GM21360 (cell line): ENCODE measurements around the gene PCSK6.

Experiments
- ATAC-seq: cut with Tn5 transposase; IDR thresholded peaks from one replicate; pipeline ENCODE4 v1.9.1; 2021; ENCODE audit warnings: mild to moderate bottlenecking, moderate library complexity; ENCODE audit not compliant: unreplicated experiment

The PCSK6 gene

DNA sequence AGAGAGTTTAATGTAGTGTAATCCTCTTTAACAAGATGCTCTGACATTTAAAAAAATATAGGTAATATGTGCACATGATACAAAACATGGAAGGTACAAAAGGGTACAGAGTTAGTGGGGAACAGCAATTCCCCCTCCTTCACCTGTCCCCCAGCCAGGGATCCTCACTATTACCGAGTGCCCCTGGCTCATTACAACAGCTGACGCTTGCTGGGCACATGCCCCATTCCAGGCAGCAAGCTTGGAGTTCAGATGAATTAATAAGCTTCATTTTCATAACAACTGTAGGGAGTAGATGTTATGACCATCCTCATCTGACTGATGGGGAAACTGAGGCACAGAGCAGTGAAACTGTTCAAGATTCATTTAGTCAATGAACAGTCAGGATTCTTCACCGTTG is 41.2 kb downstream of the PCSK6 start:
- ATAC-seq, result no peak

DNA sequence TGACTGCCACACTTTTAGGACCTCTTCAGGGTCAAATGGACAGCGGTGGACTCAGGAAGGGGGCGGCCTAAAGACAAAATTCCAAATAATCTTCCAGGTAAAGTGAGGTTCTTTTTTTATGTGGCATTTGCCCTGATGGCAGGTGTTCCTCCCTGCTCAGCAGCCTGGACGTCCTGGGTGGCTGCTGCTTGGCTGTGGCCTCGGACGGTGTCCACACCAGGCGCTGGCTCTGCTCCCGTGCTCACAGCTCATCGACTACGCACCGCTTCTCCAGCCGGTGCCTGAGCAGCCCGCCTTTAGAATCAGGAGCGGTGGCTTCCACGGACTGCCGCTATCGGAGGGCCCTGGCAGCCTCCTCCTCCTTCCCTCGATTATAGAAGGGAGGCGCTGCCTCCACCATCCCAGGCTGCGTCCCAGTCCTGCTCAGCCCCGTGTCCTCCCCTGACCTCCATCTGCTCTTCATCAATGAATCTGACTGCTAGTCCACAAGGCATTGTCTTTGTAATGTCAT is 41.9 kb downstream of the PCSK6 start:
- no peak for ATAC-seq

DNA sequence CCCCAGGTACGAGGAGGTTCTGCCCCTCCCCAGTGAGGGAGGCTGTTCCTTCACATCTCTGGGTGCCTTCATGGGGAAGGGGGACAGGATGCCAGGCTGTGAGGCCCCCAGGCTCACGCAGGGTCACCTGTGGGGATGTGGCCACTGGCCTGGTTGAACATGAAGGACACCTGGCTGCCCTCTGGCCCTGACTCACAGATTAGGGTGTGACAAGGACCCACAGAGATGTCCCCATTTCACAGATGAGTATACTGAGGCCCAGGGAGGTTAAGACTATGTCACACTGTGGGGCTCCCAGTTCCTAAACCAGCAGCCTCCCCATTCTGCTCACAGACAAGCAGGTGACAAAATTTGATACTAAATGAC is 42.4 kb downstream of the PCSK6 start:
- no peak for ATAC-seq

DNA sequence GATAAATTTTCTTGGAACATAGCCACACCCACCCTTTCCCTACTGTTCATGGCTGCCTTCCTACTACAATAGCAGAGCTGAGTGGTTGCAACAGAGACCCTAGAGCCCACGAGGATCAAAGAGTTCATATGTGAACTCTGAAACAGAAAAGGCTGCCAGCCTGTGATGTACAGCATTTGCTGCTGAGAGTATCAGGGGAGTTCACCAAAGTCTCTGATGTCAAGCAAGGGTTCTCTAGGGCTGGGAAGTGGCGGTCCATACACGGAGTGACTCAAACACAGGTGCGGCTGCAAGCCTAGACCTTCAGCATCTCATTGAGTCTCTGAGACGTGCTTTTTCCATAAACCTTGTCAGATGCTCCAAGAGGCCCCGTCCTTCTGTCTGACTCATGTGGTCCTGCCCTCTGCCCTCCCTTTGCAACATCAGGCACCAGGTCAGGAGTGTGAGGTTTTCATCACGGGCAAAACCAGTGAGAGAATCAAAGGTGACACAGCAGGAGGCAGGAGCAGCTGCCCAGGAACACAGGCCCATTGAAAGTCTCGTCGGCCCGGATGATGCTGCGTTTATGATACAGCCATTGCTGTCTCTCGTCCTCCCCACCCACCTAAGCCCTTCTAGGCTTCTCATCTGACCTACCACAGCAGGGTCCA is 42.9 kb downstream of the PCSK6 start:
- ATAC-seq, result no peak

DNA sequence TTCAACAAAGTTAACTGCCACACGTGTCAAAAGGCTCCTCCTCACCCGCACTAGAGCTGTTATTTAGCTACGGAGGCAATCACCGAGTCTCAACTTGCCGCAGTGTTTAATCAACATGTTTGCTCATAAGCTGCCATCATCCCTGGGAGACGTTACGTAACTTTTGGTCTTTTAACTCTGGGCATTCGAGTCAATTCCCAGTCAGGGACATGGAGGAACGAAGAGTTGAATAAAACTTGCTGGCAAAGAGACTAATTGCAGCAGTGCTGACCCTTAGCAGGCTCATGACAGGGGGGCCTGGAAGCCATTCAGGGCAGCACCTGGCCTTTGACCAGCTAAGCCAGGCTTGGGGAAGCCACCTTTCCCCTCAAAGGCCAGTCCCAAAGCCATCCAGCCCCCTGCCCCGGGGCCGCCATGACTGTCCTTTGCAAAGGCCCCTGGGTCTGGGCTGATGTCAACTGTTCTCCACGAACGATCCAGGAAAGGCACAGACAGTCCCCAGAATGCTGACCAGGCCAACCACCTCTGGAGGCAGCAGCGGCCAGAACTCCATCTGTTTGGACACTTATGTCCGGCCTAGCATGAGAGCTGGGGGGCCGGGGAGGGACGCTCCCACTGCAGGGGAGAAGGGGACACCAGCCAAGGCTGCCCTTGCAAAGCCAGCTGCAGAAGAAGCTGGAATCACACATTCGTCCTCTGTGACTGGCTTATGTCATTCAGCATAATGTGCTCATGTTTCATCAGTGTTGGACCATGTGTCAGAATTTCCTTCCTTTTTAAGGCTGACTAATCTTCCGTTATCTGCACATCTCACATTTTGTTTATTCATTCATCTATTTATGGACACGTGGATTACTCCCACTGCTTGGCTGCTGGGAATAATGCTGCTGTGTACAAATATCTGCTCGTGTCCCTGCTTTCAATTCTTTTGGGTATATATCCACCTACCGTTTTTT is 43.7 kb downstream of the PCSK6 start:
- ATAC-seq, result no peak

DNA sequence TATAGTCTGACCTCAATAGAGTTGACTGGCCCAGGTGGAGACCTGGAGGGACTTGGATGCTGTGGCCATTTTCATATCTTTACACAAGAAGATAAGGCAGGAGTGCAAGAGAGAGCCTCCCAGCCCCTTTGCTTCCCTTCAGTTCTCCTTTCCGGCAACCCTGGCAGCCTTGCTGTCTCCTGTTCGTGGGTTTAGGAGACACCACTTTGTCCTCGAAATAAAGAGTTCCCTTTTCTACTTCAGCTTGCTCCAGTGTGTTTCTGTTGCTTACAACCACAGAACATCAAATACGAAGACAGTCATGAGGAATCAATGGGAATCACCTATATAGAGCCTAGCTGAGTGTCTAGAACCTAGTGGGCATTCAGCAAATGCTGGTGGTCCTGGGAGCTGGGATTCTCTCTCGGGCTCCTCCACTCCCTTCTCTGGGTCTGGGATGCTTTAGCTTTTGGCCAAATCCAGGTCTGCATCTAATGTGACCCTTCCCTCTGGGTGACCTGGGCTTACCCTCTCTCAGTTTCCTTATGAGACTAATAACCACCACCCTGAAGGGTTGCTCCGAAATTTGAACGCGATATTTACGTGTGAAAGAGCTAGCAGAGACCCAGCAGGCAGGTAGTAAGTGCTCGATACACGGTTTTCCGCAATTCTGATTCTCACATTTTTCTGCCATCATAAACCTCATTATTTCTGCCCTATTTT is 44.5 kb downstream of the PCSK6 start:
- ATAC-seq, result no peak

DNA sequence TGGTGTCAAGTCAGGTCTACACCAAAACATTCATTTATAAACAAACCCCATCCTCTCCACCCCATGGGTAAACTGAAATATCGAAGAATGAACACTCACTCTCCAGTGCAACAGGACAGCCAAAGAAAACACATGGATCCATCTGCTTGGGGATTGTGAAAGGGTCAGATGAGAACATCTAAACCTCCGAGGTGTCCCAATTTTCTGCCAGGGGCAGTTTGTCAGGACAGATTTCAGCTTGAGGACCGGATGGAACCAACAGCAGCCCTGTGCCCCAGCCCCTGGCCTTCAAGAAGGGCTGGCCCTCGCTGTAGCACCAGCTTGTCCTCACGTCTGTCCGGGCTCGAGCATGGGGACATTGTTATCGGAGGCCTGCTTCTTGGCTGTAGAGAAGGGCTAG is 45.5 kb downstream of the PCSK6 start:
- ATAC-seq, result no peak

DNA sequence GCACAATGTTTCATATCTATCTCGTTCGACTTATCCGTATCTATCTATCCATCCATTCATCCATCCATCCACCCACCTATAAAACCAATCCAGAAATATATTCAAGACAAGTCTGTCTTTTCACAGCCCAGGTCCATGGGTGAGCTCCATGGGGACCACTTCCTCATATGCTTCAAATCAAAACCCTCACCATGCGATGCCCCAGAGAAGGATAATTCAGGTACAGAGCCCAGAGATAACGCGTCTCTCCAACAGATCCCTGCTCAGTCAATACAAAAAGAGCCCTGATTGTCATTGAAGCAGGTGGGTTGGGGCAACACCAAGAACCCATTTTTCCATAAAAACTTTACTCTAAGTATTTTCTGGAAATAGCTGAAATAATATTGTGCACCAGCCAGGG is 47.2 kb downstream of the PCSK6 start:
- ATAC-seq, result no peak

DNA sequence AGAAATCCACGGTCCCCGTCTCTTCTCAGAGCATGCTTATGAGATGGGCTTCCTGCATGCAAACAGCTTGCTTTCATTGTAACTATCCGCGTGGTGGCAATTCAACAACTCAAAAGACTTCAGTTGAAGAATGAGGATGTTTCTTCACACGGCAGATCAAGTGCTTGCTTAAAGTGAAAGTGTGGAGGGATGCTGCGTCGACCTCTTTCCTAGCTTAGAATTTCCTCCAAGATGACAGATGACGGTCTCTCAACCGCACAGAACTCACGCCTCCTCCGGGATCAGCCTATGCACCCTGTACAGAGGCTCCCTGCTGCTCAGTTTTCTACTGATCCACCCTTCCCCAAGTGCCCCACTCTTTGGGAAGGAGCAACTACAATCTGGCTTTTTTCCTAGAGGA is 47.8 kb downstream of the PCSK6 start:
- ATAC-seq, result no peak

DNA sequence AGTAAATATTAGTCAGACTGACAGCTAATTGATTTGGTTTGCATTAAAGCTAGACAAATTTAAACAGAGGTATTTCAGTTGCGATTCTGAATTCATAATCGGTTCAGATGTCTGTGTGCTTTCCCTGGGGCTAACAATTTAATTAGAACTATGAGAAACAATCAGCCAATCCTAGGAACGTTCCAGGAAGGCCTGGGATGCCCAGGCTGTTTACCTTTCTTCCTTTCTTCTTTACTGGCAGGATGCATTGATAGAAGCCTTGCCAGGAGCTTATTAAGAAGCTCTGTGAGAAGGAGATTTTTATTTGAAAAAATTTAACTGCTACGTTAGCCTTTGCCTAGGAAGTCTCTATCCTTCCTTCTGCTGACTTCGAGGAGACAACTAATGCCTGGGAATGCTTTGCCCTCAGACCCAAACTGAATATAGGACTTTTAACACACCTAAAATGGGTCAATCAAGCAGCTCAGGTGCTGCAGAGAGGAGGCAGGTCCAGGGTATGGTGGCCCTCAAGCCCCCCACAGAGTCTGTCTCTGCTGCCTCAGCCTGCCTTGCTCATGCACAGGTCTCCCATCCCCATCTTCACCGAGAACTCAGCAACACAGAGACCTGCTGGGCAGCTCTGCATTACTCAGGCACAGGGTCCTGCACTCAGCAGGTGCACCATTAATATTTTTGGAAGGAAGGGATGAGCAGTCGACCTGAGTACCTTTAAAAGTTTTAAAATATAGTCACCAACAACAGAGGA is 48.5 kb downstream of the PCSK6 start:
- no peak for ATAC-seq

DNA sequence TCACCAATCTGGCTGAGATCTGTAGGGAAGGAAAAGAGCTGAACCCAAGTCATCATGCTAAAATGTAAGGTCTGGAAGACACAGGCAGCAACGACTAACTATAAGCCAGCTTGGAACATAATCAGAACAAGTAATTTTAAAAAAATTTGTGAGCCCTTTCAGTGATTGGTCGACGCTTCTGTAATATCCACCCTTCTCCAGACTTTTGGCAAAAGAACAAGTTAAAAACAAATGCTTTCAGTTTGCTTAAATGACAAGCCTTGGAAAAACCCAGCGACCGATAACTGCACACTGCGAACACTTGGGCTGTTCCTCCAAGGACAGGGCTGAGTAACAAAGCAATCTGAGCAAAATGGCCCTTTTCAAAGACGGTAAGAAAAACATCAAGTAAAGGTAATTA is 49.6 kb downstream of the PCSK6 start:
- no peak for ATAC-seq

DNA sequence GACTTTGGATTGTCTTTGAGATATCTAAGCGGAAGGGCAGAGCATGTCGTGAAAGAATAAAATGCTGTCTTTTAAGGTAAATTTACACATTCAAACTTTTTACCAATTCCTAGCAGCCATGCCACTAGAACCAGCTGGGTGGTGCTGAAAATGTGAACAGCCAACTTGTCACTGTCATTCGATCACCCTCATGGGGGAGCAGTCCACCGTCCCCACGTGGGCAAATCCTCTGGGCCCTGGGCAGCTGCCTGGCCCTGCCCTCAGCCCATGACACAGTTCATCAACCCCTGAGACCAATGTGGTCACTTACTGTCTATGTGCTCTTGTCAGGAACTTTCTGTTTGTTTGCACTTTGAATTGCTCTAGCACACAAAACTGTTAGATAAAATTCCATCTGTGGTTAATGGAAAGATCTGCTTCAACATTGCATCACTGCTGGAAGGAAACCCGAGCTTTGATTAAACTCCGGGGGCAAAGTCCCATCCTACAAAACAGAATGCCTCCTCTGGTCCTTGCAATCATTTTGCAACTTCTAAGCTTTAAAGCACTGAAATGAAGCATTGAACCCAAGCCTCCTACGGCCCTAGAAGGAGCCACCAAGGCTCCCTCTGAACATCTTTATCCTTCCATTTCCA is 50.1 kb downstream of the PCSK6 start:
- ATAC-seq, result no peak

DNA sequence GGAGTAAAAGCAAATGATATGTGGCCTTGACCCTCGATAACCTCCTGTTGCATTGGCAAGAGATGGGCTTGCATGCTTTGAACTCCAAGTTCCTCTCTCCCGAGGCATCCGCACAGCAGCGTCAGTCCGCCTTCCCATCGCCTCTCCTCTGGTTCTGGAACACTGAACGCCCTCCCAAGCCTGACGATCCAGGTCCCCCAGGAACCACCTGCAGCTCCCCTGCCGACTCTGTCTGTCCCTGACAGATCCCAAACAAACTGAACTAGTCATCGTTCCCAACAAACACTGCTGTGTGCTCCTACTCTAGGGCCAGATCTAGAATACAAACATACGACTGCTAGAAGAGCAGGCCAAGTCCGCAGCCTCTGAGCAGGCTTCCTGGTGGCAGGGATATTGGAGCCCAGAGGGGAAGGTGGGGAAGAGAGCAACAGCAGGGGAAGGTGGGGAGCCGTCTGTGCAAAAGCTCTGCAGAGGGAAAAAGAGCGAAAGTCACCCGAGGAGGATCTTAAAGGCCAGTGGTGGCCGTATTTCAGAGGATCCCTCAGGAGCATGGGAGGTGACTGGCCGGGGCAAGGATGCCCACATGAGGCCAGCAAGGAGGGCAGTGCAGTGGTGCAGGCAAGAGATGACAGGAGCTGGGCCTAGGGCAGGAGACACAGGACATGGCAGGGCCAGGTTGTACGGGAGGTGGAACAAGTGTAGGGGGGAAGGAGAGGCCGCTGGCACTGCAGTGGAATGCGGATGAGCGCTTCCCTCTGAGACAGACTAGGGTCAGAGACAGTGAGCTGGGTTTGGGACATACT is 50.8 kb downstream of the PCSK6 start:
- ATAC-seq, result no peak

DNA sequence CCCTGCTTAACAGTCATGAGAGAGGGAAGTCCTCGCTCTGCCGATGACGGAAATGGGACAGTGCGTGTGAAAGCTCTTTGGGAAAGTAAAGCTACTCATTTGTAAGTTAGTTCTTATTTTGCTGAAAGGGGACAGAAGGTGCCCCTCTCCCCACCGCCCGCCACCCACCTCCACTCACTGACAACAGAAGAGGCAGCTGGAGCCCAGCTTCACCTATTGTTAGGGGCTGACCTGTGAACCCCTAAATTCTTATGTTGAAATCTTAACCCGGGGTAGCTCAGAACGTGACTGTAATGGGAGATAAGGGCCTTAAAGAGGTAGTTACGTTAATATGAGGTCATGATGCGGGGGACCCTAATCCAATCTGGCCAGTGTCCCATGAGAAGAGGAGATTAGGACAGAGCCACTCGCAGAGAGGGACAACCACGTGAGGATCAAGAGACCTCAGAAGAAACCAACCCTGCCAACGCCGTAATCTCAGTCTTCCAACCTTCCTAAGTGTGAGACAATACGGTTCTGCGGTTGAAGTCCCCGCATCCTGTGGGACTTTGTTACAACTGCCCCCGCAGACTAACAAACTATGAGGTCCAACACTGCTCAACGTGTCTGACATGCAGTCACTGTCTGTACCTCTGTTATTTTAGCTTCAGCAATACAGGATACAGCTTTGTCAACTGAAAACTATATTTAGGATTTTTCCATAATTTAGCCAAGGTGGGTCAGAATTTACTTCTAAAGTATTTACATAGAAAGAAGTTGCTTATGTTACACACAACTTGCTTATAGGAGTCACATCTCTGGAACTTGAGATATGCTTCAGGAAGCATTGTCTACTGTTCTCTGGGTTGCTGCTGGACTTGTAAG is 51.7 kb downstream of the PCSK6 start:
- ATAC-seq, result no peak

DNA sequence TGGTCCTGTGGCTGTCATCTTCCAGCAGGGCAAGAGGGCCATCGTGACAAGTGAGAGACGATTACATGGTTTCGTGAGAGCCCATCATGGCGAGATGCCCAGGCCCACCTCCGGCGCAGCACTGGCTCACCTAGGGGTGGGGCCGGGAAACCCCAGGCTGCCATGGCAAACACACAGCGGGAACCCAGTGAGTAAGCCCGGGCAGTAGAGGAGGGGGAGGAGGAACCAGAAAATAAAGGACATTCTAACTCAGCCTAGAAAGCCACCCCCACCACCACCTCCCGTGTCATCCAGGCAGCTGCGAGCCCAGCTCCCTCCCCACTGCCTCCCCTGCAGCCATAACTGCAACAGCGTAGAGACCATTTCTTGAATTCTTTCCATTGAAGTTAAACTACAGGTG is 52.3 kb downstream of the PCSK6 start:
- ATAC-seq, result no peak

DNA sequence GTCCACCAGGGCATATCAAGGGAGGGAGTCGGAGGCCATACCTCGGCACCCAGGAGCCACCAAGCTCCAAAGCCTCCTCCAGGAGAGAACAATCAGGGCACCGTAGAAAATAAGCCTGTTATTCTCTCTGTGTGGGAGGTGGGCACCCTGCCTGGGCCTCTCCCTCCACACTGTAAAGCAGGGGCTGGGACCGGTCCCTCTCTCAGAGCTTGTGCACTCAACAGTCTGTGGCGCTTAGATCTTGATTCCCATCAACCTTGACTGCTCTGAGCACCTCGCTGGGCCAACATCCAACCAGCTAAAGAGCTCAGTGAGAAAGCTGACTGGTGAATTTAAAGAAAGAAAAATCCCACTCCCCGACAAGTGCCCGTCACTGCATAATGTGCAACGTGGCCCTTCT is 53.0 kb downstream of the PCSK6 start:
- no peak for ATAC-seq

DNA sequence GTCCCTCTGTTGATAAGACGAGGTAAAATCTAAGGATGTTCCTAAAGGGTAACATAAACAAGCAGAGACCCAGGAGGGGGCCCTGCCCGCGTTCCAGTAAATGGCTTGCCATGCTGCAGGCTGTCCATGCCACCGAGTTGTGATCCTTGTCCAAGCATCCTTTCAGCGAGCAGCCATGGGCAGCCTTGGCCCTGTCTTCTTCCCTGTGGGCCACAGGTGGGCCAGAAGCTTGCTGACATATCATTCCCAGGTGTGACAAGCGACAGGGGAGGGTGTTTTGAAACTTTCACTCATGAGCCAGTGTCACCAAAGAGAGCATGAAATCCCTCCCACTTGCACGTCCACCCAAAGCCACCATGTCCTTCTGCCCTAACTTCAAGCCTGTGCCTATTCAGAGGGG is 53.7 kb downstream of the PCSK6 start:
- ATAC-seq, result no peak

DNA sequence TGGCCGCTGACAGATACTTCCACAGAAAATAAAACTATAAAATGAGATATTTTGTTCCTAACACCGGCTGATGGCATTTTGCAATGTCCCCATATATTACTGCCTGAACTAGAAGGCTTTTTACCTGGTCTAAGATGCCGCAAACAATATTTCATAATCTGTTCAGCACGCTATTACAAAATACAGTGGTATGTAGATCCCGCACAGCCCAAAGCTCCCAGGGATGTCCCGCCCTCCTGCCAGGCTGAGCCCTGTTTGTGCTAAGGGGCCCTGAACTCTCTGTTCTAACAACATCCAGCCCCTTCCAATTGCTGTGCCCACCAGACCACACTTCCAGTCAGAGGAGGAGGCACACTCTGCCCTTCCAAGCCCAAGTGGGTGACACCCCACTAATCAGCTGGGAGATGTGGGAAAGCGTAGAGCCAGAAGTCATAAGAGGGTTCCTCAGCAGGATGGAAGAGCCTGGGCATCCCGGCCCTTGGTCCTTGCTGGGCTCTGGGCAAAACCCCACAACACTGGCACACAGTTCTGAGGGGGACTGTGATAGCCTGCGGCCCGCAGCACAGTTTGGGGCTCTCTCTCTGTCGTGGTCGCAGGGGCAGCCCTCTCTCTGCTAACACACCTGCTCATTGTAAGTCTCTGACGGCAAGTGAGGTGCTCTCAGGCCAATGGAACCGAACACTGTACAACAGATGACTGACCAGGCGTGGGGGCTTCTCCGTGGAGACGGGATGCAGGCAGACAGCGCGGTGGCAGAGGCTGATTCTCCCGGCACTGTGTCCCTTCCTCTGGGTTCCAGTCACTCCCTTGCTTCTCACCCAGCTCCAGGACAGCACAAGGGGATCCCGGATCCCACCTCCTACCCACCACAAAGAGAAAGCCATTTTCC is 55.2 kb downstream of the PCSK6 start:
- no peak for ATAC-seq
